GM12878 (cell line): ENCODE measurements around the gene GSAP. TPM values are rescaled to one million over a fixed set of nuclear protein-coding genes. Genes with fewer than 3 reads are reported as not detected.

Source experiments
- ATAC-seq: fragments of 200-7000 bp; cut with Tn5 transposase; 3 replicates; pipeline ENCODE4 v1.9.1; 2020; ENCODE audit warnings: mild to moderate bottlenecking, moderate library complexity
- BruUV-seq: library from RNA; stranded (reverse); fragments of 400-500 nt; replicated peaks from 2 replicates; lab custom pipeline; 2021; lab: Mats Ljungman, UMichigan
- CTCF ChIA-PET: fragments of 300-600 bp; sonication (Branson Sonifier 250); formaldehyde crosslinking; extraction: SDS; loops from one replicate; lab custom pipeline; 2021; ENCODE audit warnings: inconsistent platforms; lab: Yijun Ruan, JAX
- POLR2A ChIA-PET: fragments of 350-600 bp; formaldehyde crosslinking; extraction: SDS; loops from one replicate; lab custom pipeline; 2021; ENCODE audit warnings: inconsistent platforms; lab: Charles Lee
- RAD21 ChIA-PET: fragments of 300-600 bp; sonication (Branson Sonifier 250); formaldehyde crosslinking; loops from one replicate; lab custom pipeline; 2023; ENCODE audit warnings: antibody characterized with exemption; ENCODE audit not compliant: unreplicated experiment; lab: Charles Lee
- SMC1A ChIA-PET: fragments of 300-600 bp; sonication (Branson Sonifier 250); formaldehyde crosslinking; loops from one replicate; lab custom pipeline; 2023; ENCODE audit not compliant: unreplicated experiment, uncharacterized antibody; lab: Charles Lee
- DNase-seq: peaks from one replicate; pipeline ENCODE4 v3.0.0-alpha.2; 2011; ENCODE audit warnings: low read depth, low spot score
- FAIRE-seq: peaks from 3 replicates; lab custom pipeline; 2011; peaks lifted over from hg19 to GRCh38; lab: Jason Lieb, UNC
- H2AFZ ChIP-seq: 2 replicates; pipeline ENCODE4 v1.6.0; 2011; ENCODE audit warnings: low read depth, low read length, control low read depth; ENCODE audit not compliant: control insufficient read depth
- H3K27ac ChIP-seq: 2 replicates; pipeline ENCODE4 v1.5.1; 2011; ENCODE audit warnings: control low read depth; ENCODE audit not compliant: control insufficient read depth, insufficient read depth
- H3K27me3 ChIP-seq, 2 experiments: replicated peaks in 1 of 2; 2 replicates each; pipeline versions ENCODE4 v1.6.0 to v1.6.1; 2011; ENCODE audit warnings: low read length in 1 of 2; ENCODE audit not compliant: control insufficient read depth in 2 of 2, insufficient read depth in 2 of 2
- H3K36me3 ChIP-seq, 2 experiments: 2 replicates each; pipeline ENCODE4 v1.5.1; 2011; ENCODE audit warnings: low read length in 1 of 2; ENCODE audit not compliant: control insufficient read depth in 2 of 2, insufficient read depth in 2 of 2
- H3K4me1 ChIP-seq: 2 replicates; pipeline ENCODE4 v1.6.1; 2011; ENCODE audit warnings: mild to moderate bottlenecking, low read length, moderate library complexity, mixed read lengths; ENCODE audit not compliant: control insufficient read depth, insufficient read depth
- H3K4me2 ChIP-seq: 2 replicates; pipeline ENCODE4 v1.6.0; 2011; ENCODE audit warnings: control low read depth; ENCODE audit not compliant: control insufficient read depth, insufficient read depth
- H3K4me3 ChIP-seq: fragments of 200-600 bp; sonication (generic); 2 replicates; pipeline ENCODE4 v1.5.1; 2016
- H3K79me2 ChIP-seq: 2 replicates; pipeline ENCODE4 v1.6.0; 2011; ENCODE audit warnings: low read length; ENCODE audit not compliant: control insufficient read depth, insufficient read depth
- H3K9ac ChIP-seq: 2 replicates; pipeline ENCODE4 v1.8.0; 2011; ENCODE audit warnings: low read length, control low read depth, mixed read lengths; ENCODE audit not compliant: control insufficient read depth, insufficient read depth
- H3K9me3 ChIP-seq: replicated peaks from 3 replicates; pipeline ENCODE4 v1.5.1; 2011; ENCODE audit warnings: mild to moderate bottlenecking, low read length; ENCODE audit not compliant: control insufficient read depth, insufficient read depth
- H4K20me1 ChIP-seq: 2 replicates; pipeline ENCODE4 v1.6.0; 2011; ENCODE audit not compliant: control insufficient read depth, insufficient read depth
- ATF7 ChIP-seq: fragments of 450-650 bp; IDR thresholded peaks from 2 replicates; pipeline ENCODE4 v1.6.1; 2016; ENCODE audit warnings: low read depth, mild to moderate bottlenecking
- BACH1 ChIP-seq: fragments of 450-650 bp; IDR thresholded peaks from 2 replicates; pipeline ENCODE4 v1.6.1; 2017; ENCODE audit warnings: mild to moderate bottlenecking, borderline replicate concordance
- CBFB ChIP-seq: IDR thresholded peaks from 2 replicates; pipeline ENCODE4 v1.6.1; 2016; ENCODE audit warnings: antibody characterized with exemption, low read depth
- CHD1 ChIP-seq: IDR thresholded peaks from 2 replicates; pipeline ENCODE4 v1.6.1; 2012; ENCODE audit warnings: low read depth, low read length, improper control_type of control experiment
- CREB1 ChIP-seq: IDR thresholded peaks from 2 replicates; pipeline ENCODE4 v1.6.1; 2012; ENCODE audit warnings: low read depth, mild to moderate bottlenecking, inconsistent platforms
- CREM ChIP-seq: IDR thresholded peaks from 2 replicates; pipeline ENCODE4 v1.6.1; 2014; ENCODE audit warnings: antibody characterized with exemption, low read depth
- FOXM1 ChIP-seq: IDR thresholded peaks from 2 replicates; pipeline ENCODE4 v1.6.1; 2012; ENCODE audit warnings: low read depth, mild to moderate bottlenecking, inconsistent platforms, low read length, moderate library complexity
- HDGF ChIP-seq: fragments of 450-650 bp; IDR thresholded peaks from 2 replicates; pipeline ENCODE4 v1.6.1; 2016; ENCODE audit warnings: antibody characterized with exemption
- MAX ChIP-seq: IDR thresholded peaks from 2 replicates; pipeline ENCODE4 v1.6.1; 2012; ENCODE audit warnings: low read depth, low read length, improper control_type of control experiment
- MLLT1 ChIP-seq: fragments of 450-650 bp; IDR thresholded peaks from 2 replicates; pipeline ENCODE4 v1.6.1; 2016; ENCODE audit warnings: mild to moderate bottlenecking
- MTA2 ChIP-seq: fragments of 450-650 bp; IDR thresholded peaks from 2 replicates; pipeline ENCODE4 v1.6.1; 2016; ENCODE audit warnings: low read depth, mild to moderate bottlenecking, moderate library complexity
- NFYB ChIP-seq: IDR thresholded peaks from 2 replicates; pipeline ENCODE4 v1.6.1; 2011; ENCODE audit warnings: low read depth, mild to moderate bottlenecking, low read length, improper control_type of control experiment, moderate library complexity; ENCODE audit not compliant: insufficient read depth
- ZNF687 ChIP-seq: fragments of 450-650 bp; IDR thresholded peaks from 2 replicates; pipeline ENCODE4 v1.6.1; 2017; ENCODE audit warnings: mild to moderate bottlenecking, moderate library complexity
- WGBS: methylation state at CpG from one replicate; pipeline ENCODE4 v1.1.6; 2016; ENCODE audit warnings: low lambda C conversion rate; ENCODE audit not compliant: insufficient replicate concordance, insufficient coverage; ENCODE audit errors: missing lambda C conversion rate; 5-methylcytosine and 5-hydroxymethylcytosine counted together
- in situ Hi-C: fragments of 300-500 bp; cut with MboI; formaldehyde crosslinking; loops from 9 replicates; pipeline ENCODE4 v1.14.3; 2018; ENCODE audit warnings: mixed read lengths
- intact Hi-C: fragments of 100-400 bp; cut with micrococcal nuclease; formaldehyde crosslinking; loops from one replicate; pipeline ENCODE4 v1.14.2; 2022; ENCODE audit not compliant: unreplicated experiment
- polyA plus RNA-seq, 11 experiments: library from polyadenylated mRNA; depleted of rRNA in 4 of 11; unstranded in 6 of 11; stranded (reverse) in 5 of 11; fragments of >200 nt; fragmentation: Nextera tagmentation in 4 of 11; fragmentation: Illumina TruSeq in 1 of 11; extraction: Ambion mirVana in 4 of 11; extraction: Trizol in 1 of 11; gene quantifications; 1 replicate in 1 of 11; 2 replicates in 10 of 11; pipeline versions ENCODE4 v1.2.1 to v1.2.3, GENCODE V29; 2011 to 2016; ENCODE audit warnings: inconsistent platforms in 2 of 11, missing spikeins in 2 of 11, low read depth in 1 of 11
- total RNA-seq, 4 experiments: library from RNA; depleted of rRNA in 3 of 4; stranded (reverse); fragments of >200 nt in 3 of 4; fragmentation: Illumina TruSeq in 1 of 4; extraction: Trizol in 1 of 4; gene quantifications; 2 replicates each; pipeline versions ENCODE4 v1.2.1 to v1.2.3, GENCODE V29; 2013 to 2021

The GSAP gene
- total and polyA plus RNA-seq, 10 of the 15 experiments (the other 5 are each of a cell fraction or from before 2014, with no cell fraction given): 6.6 to 38.1 (median 21.8) TPM

GRCh38 chr7:77282897-77283296 is 133.3 kb downstream of the GSAP start:
- in situ Hi-C loops: no loop called here
- Histone ChIP-seq H3K27ac (no peak overlapping the region), H3K27me3 (no peaks in the 10 kb centered on the region), H4K20me1 (no peaks in the 10 kb centered on the region), H2AFZ (no peak overlapping the region), H3K9ac (no peak overlapping the region), H3K79me2 (no peaks in the 10 kb centered on the region), H3K36me3 (no peaks in the 10 kb centered on the region), H3K4me3 (no peak overlapping the region)
- ChIA-PET CTCF (no interaction called here), RAD21 (interaction anchor here (1.0 kb wide), 2 partner anchors 28 to 45 kb away, joined by 3 to 4 read pairs; no protein-coding TSS in a partner anchor), SMC1A (no interaction called here)
- BruUV-seq: no TSS peak
- no peak for FAIRE-seq
- intact Hi-C loops: no loop called here
- ATAC-seq: no peak
- TF ChIP-seq FOXM1: no peak
- TF ChIP-seq CHD1: no peak
- TF ChIP-seq BACH1: no peak
- TF ChIP-seq CREM: no peak
- no peak for TF ChIP-seq ATF7
- TF ChIP-seq, all 136 proteins: peak for 0
- no peak for DNase-seq
- no peaks in the 10 kb centered on the region for H3K9me3 ChIP-seq
- POLR2A ChIA-PET: no interaction called here
- no peaks in the 10 kb centered on the region for H3K4me1 ChIP-seq
- no peak overlapping the region for H3K4me2 ChIP-seq
- WGBS: 85% methylated on average over 1 of the region's 1 CpG

GRCh38 chr7:77281780-77282478 is 134.2 kb downstream of the GSAP start:
- CTCF ChIA-PET: no interaction called here
- TF ChIP-seq HDGF: no peak
- no peak for TF ChIP-seq MLLT1
- TF ChIP-seq ZNF687: no peak
- TF ChIP-seq MAX: no peak
- TF ChIP-seq MTA2: no peak
- TF ChIP-seq NFYB: no peak
- TF ChIP-seq CBFB: no peak
- TF ChIP-seq CREB1: no peak

More at GRCh38 chr7:77281780-77282478, 134.2 kb downstream of the GSAP start:
- no peak overlapping the region for H3K9ac ChIP-seq
- H3K9me3 ChIP-seq: no peaks in the 10 kb centered on the region
- H3K27me3 ChIP-seq: no peaks in the 10 kb centered on the region
- no peak overlapping the region for H3K4me3 ChIP-seq
- ATAC-seq (no peak), FAIRE-seq (no peak), DNase-seq (no peak)
- WGBS: 50% methylated on average over 3 of the region's 3 CpGs
- no peaks in the 10 kb centered on the region for H3K4me1 ChIP-seq
- no peaks in the 10 kb centered on the region for H3K79me2 ChIP-seq
- H4K20me1 ChIP-seq: no peaks in the 10 kb centered on the region
- H2AFZ ChIP-seq: no peak overlapping the region
- H3K36me3 ChIP-seq: no peaks in the 10 kb centered on the region
- intact Hi-C loops: no loop called here
- in situ Hi-C loops: no loop called here
- POLR2A ChIA-PET: no interaction called here
- no TSS peak for BruUV-seq
- SMC1A ChIA-PET: no interaction called here
- H3K27ac ChIP-seq: no peak overlapping the region
- RAD21 ChIA-PET: no interaction called here
- no peak overlapping the region for H3K4me2 ChIP-seq
